H1 (cell line): ENCODE measurements around the gene MTCH2. TPM values are rescaled to one million over a fixed set of nuclear protein-coding genes. Genes with fewer than 3 reads are reported as not detected.

Experiments used
- CHD7 ChIP-seq: fragments of 300-600 bp; sonication (generic); IDR thresholded peaks from 2 replicates; pipeline ENCODE4 v1.7.1; 2012; ENCODE audit warnings: low read length, moderate library complexity, mild to moderate bottlenecking, inconsistent platforms; ENCODE audit not compliant: insufficient replicate concordance
- RFX5 ChIP-seq: IDR thresholded peaks from 2 replicates; pipeline ENCODE4 v1.6.1; 2011; ENCODE audit warnings: low read depth, low read length, improper control_type of control experiment, borderline replicate concordance
- SP4 ChIP-seq: IDR thresholded peaks from 2 replicates; pipeline ENCODE4 v1.6.1; 2012; ENCODE audit warnings: low read length, inconsistent platforms
- polyA plus RNA-seq, 7 experiments: library from polyadenylated mRNA; depleted of rRNA in 3 of 7; stranded (reverse) in 5 of 7; unstranded in 2 of 7; fragments of >200 nt in 5 of 7; fragments of 200-250 nt in 2 of 7; gene quantifications; 1 replicate in 5 of 7; 2 replicates in 1 of 7; 4 replicates in 1 of 7; pipeline versions ENCODE4 v1.2.1 to v1.2.3, GENCODE V29; 2011 to 2013; ENCODE audit warnings: missing spikeins in 2 of 7, mixed read lengths in 2 of 7
- total RNA-seq: library from RNA; stranded (reverse); fragmentation: NEBNext Ultra II Directional; extraction: Animal tissue kit (Norgen Biotek cat#: 25700); gene quantifications from 2 replicates; pipeline ENCODE4 v1.2.1, GENCODE V29; 2021

MTCH2 gene
- total and polyA plus RNA-seq, 2 of the 8 experiments (the other 6 are each of a cell fraction or from before 2014, with no cell fraction given), result 157 to 171 TPM

DNA sequence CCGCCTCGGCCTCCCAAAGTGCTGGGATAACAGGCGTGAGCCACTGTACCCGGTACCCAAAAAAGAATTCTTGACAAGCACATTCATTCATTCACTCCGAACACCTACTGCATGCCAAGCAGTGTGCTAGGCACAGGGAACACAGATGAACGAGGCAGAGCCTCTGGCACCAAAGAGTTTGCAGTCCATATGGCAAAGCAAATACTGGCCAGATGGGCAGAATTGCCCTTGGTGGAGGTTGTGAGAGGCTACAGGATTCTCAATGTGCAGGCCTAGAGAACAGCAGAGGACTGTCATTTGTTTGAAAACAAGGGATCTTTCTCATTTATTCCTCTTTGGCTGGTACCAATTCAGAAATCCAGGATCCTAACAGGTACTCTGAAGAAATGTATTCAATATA, 27.5 kb upstream of the MTCH2 start (continued):
- no peak for TF ChIP-seq CHD7
- TF ChIP-seq RFX5, result no peak
- TF ChIP-seq SP4, result no peak
